NOMO-1 treated with dmso at 0.1 percent for 144 hours (cell line): ENCODE data around the gene RTL5.
"Not testable (repeated sequence)": the region's sequence is repeated elsewhere in the genome, so short reads cannot be mapped to it uniquely, and the experiment has no call there.

Experiments used
- DNase-seq: peaks from one replicate; lab custom pipeline; 2025; ENCODE audit not compliant: unreplicated experiment; lab: John Stamatoyannopoulos, UW

RTL5 gene

DNA sequence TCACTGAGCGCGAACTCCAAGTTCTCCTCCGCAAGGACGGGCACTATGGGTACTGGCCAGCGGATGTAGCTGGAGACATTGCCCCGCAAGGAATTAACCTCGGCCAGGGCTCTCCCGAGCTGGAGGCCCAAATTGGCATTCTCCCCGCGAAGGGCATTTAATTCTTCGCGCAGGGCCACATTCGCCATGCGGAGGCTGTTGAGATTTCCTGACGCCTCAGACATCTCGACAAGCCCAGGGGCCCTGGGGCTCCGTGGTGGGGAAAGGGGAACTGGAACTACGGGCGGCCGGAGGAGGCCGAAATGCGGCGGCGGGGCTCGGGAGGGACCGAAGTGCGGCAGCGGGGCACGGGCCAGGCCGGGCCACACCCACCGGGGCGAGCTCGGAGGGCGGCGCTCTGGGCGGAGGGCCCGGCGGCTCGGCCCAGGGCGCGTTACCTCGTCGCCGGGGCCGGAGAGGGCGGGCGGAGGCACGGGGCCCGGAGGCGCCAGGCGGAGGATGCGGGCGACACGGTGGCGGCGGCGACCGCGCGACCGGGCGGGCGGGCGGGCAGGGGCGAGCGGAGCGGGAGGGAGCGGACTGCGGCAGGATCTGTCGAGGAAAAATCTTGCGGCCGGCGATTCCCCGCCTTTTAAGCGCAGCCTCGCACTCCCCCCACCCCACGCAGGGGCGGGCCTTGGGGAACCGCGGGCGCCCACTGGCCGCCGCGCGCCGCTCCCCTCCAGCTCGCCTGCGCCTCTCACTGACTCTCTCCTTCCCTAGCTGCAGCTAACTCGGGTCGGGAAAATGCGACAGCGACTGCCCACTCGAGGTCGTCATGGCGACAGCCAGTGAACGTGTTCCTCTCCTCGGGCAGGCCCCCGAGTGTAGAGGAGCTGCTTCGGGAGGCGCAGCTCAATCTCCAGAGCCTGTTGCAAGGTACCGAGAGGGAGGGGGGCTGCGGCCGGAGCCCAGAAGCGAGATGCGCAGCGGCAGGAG, at the start of gene RTL5:
TSS of gene RTL5 (minus strand) at position 599 of the 978 bp plus-strand sequence.
- no peak for DNase-seq

DNA sequence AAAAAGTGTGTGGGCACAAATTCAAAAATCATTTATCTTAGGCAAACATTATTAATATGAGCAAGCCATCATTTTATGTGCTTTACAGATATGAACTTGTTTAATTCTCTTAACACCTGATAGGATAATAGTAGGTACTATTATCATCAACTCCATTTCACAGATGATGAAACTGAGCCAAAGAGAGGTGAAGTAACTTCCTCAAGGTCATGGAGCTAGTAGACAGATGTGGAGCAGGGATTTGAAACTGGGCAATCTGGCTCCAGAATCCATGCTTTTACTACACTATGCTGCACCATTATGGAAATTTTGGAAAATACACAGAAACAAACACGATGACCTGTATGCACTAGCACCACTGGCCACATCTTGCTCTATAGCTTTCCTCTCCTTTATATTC, 48.8 kb upstream of the RTL5 start:
- DNase-seq = no peak

DNA sequence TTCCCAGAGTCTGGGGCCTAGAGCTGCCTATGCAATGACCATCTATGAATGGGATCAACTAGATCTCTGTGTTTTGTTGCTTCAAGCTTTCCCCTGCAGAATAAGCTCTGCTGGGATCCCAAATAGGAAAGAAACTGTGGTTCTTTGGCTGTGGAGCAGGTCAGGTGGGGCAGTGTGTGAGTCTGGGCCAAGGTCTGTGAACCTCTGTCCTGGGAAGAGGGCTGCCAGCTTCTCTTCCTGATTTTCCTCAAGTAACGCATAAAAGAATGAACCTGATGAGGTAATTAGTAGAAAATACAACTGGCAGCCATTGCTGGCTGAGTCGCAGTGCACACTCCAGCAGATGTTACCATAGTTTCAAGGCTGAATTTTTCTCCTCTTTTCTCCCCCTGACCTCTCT, 45.3 kb upstream of the RTL5 start:
- no peak for DNase-seq

- not testable (repeated sequence) for DNase-seq
These were observed 44.6 kb upstream of the RTL5 start for GRCh38 chrX:72176289-72176688.

DNA sequence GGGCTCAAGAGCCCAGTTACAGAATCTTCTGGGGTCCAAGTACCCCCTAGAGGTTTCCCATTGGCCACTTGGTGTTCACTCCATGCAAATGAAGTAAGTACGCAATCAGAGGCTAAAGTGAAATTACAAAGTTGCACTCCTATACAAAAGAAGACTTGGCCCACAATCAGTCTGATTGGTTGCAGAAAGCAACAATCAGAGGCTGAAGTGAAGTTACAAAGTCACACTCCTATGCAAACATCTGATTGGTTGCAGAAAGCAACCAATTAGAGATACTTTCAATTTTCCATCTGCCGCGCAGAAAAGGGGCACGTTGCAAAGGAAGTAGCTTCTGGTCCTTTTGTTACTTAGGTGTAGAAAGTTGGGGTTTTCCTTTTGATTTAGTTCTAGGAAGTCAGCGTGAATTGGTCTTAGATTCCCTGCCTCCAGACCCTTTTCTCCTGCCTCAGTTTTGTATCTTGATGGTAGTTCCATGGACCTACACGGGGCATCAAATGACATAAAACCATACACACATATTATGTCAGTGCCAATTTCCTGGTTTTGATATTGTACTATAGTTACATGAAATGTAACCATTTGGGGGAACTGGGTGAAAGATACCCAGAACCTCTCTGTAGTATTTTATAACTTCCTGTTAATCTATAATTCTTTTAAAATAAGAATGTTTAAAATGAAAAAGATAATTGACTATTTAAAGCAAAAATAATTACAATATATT, 37.5 kb upstream of the RTL5 start:
- DNase-seq = no peak

GRCh38 chrX:72165551-72165950, 33.8 kb upstream of the RTL5 start:
- DNase-seq = no peak

GRCh38 chrX:72159769-72160168, 28.1 kb upstream of the RTL5 start:
- DNase-seq = no peak

GRCh38 chrX:72158773-72159172, 27.1 kb upstream of the RTL5 start:
- DNase-seq = no peak

DNA sequence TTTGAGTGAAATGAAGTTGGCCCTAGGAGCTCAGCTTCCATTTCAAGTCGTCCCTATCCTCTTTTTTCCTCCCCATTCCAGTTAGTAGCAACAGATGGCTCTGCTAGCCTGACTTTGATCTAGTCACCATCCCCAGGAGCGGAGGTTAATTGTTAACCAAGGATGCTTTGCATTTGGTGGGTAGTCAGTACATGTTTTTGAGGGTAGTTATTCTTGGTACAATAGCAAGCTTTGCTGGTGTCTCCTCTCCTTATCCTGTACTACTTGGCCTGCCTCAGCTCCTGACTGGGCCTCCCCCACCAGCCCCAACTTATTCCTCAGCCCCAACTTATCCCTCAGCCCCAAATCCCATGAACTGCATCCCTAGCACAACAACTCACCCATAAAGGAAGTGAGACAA, 14.8 kb upstream of the RTL5 start:
- no peak for DNase-seq

GRCh38 chrX:72145181-72145580, 13.5 kb upstream of the RTL5 start:
- no peak for DNase-seq

- no peak for DNase-seq
These were observed 11.8 kb upstream of the RTL5 start for GRCh38 chrX:72143609-72143907.

GRCh38 chrX:72142794-72143608, 11.3 kb upstream of the RTL5 start:
- DNase-seq = no peak

- DNase-seq = no peak
These were observed 10.5 kb upstream of the RTL5 start for GRCh38 chrX:72142094-72142793.

DNA sequence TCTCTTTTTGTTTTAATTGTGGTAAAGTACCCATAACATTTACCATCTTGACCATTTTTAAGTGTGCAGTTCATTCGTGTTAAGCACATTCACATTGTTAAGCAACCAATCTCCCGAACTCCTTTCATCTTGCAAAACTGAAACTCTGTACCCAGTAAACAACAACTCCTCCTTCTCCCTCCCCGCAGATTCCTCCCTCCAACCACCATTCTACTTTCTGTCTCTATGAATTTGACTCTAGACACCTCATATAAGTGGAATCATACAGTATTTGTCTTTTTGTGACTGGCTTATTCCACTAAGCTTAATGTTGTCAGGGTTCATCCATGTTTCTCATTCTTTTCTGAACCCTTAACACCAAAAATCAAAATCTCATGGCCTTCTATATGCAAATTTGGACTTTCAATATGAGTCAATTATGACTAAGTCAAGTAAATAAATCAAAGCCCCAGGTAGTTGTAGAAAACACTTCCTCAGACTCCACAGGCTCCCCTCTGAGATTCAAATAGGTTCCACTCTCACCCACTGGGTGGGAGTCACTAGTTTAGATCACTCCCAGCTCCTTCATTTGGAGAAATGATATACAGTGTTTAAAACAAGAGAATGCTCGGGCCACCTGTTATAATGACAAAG, 9.8 kb upstream of the RTL5 start:
- DNase-seq = no peak

DNA sequence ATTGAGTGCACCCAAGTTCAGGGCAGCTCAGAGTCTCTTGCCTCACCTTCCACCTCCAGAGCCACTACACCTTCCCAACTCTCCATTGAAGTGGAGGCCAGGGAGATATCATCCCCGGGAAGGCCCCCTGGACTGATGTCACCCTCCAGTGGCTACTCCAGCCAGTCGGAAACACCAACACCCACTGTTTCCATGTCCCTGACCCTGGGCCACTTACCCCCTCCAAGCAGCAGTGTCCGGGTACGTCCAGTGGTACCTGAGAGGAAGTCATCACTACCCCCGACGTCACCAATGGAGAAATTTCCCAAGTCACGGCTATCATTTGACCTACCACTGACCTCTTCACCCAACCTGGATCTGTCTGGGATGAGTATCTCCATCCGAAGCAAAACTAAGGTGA, 7.8 kb upstream of the RTL5 start:
- no peak for DNase-seq

- no peak for DNase-seq
These were observed 6.3 kb upstream of the RTL5 start for GRCh38 chrX:72137846-72138495.

- no peak for DNase-seq
These were observed 2.3 kb upstream of the RTL5 start for GRCh38 chrX:72133851-72134546.

DNA sequence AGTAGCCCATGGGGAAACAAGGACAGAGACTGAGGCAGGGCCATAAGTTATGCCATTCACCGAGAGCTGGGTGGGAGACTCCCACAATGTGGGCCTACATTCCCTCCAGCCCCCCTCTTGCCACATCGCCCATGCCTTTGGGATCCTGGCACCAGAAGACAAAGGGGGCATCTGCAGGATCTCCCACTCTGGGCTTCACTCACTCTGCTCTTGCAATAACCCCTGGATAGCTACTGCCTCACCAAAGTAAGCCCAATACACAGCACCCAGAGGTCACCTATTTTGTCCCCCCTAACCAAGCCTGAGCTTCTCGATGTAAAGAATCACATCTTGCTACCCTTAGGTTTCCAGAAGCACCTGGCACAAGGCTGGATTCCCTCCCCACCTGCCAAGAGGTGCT, 741 bp upstream of the RTL5 start:
- no peak for DNase-seq

GRCh38 chrX:72130762-72131250, 909 bp downstream of the RTL5 start:
- DNase-seq = no peak
